SK-N-SH (cell line): ENCODE measurements around the gene LIAS. TPM values are rescaled to one million over a fixed set of nuclear protein-coding genes. Genes with fewer than 3 reads are reported as not detected.

Experiments
- CTCF ChIA-PET: fragments of 300-600, 350-600 bp; formaldehyde crosslinking; extraction: SDS; loops from one replicate; lab custom pipeline; 2021; lab: Yijun Ruan, JAX
- POLR2A ChIA-PET: fragments of 350-600 bp; sonication (Branson Sonifier 250); formaldehyde crosslinking; extraction: SDS; loops from one replicate; lab custom pipeline; 2020; ENCODE audit warnings: antibody characterized with exemption, inconsistent platforms; lab: Yijun Ruan, JAX
- DNase-seq: peaks from one replicate; pipeline ENCODE4 v3.0.0; 2012
- H2AFZ ChIP-seq: fragments of 200-600 bp; sonication (generic); 2 replicates; pipeline ENCODE4 v1.8.1; 2016; ENCODE audit warnings: antibody characterized with exemption, mild to moderate bottlenecking, low read depth
- H3F3A ChIP-seq: fragments of 200-600 bp; sonication (generic); replicated peaks from 2 replicates; pipeline ENCODE3; 2016; ENCODE audit warnings: antibody characterized with exemption, mild to moderate bottlenecking; ENCODE audit not compliant: insufficient read depth
- H3K27ac ChIP-seq, 2 experiments: fragments of 200-500 bp in 1 of 2; fragments of 200-600 bp in 1 of 2; sonication (Bioruptor generic) in 1 of 2; sonication (generic), shearing (Covaris generic) in 1 of 2; 2 replicates each; pipeline versions ENCODE4 v1.5.1 to v1.6.1; 2014 to 2016; ENCODE audit warnings: low read depth in 2 of 2, inconsistent platforms in 1 of 2, low read length in 1 of 2, mild to moderate bottlenecking in 1 of 2, mixed read lengths in 1 of 2
- H3K27me3 ChIP-seq: fragments of 200-600 bp; sonication (generic), shearing (Covaris generic); 2 replicates; pipeline ENCODE4 v1.6.1; 2016; ENCODE audit warnings: mixed run types; ENCODE audit not compliant: insufficient read depth
- H3K36me3 ChIP-seq, 2 experiments: fragments of 200-500 bp in 1 of 2; fragments of 200-600 bp in 1 of 2; sonication (Bioruptor generic) in 1 of 2; sonication (generic) in 1 of 2; replicated peaks in 1 of 2; 2 replicates each; pipeline versions ENCODE3 to v1.5.1; 2014 to 2016; ENCODE audit warnings: low read length in 1 of 2, mild to moderate bottlenecking in 1 of 2; ENCODE audit not compliant: insufficient read depth in 2 of 2, control insufficient read depth in 1 of 2
- H3K4me1 ChIP-seq, 2 experiments: fragments of 200-500 bp in 1 of 2; fragments of 200-600 bp in 1 of 2; sonication (Bioruptor generic) in 1 of 2; sonication (generic), shearing (Covaris generic) in 1 of 2; 2 replicates each; pipeline versions ENCODE4 v1.5.1 to v1.6.1; 2014 to 2016; ENCODE audit warnings: low read depth in 1 of 2, low read length in 1 of 2, mixed run types in 1 of 2; ENCODE audit not compliant: insufficient read depth in 2 of 2, control insufficient read depth in 1 of 2
- H3K4me2 ChIP-seq: fragments of 200-600 bp; sonication (generic), shearing (Covaris generic); 2 replicates; pipeline ENCODE4 v1.6.1; 2017; ENCODE audit warnings: mixed run types
- H3K4me3 ChIP-seq, 2 experiments: fragments of 200-500 bp in 1 of 2; fragments of 200-600 bp in 1 of 2; sonication (Bioruptor generic) in 1 of 2; sonication (generic), shearing (Covaris generic) in 1 of 2; 2 replicates each; pipeline versions ENCODE4 v1.5.1 to v1.8.1; 2014 to 2016; ENCODE audit warnings: low read depth in 2 of 2, inconsistent platforms in 1 of 2, low read length in 1 of 2, mild to moderate bottlenecking in 1 of 2, mixed read lengths in 1 of 2, moderate library complexity in 1 of 2
- H3K79me2 ChIP-seq: fragments of 200-600 bp; sonication (generic); 2 replicates; pipeline ENCODE4 v1.8.1; 2017; ENCODE audit warnings: mild to moderate bottlenecking; ENCODE audit not compliant: insufficient read depth
- H3K9ac ChIP-seq: fragments of 200-600 bp; sonication (generic); 2 replicates; pipeline ENCODE4 v1.6.1; 2017; ENCODE audit warnings: mixed run types
- H3K9me2 ChIP-seq: fragments of 200-600 bp; sonication (generic); 2 replicates; pipeline ENCODE4 v1.6.1; 2017; ENCODE audit warnings: mixed run types
- H3K9me3 ChIP-seq: fragments of 200-600 bp; sonication (generic); 2 replicates; pipeline ENCODE4 v1.6.1; 2017; ENCODE audit warnings: mixed run types, mild to moderate bottlenecking, moderate library complexity
- H4K20me1 ChIP-seq: fragments of 200-600 bp; sonication (generic); 2 replicates; pipeline ENCODE4 v1.6.1; 2017; ENCODE audit warnings: mild to moderate bottlenecking, mixed run types; ENCODE audit not compliant: insufficient read depth
- EZH2phosphoT487 ChIP-seq: fragments of 200-600 bp; sonication (generic); IDR thresholded peaks from 2 replicates; pipeline ENCODE4 v1.6.1; 2017; ENCODE audit warnings: low read depth, mixed run types, mild to moderate bottlenecking, antibody characterized with exemption, moderate library complexity, borderline replicate concordance
- FOXJ3 ChIP-seq: sonication (generic); formaldehyde crosslinking; IDR thresholded peaks from 2 replicates; pipeline ENCODE4 v1.5.1; 2020; ENCODE audit warnings: mild to moderate bottlenecking, missing genetic modification reagents
- GABPA ChIP-seq: IDR thresholded peaks from 2 replicates; pipeline ENCODE4 v1.4.0; 2012; ENCODE audit warnings: low read depth, mild to moderate bottlenecking
- RAD21 ChIP-seq: IDR thresholded peaks from 2 replicates; pipeline ENCODE4 v1.6.1; 2012; ENCODE audit warnings: mild to moderate bottlenecking, low read length
- REST ChIP-seq: IDR thresholded peaks from 2 replicates; pipeline ENCODE4 v1.6.1; 2012; ENCODE audit warnings: mild to moderate bottlenecking, low read depth, low read length, moderate library complexity
- RXRA ChIP-seq: IDR thresholded peaks from 2 replicates; pipeline ENCODE4 v1.4.0; 2012; ENCODE audit warnings: low read depth, mild to moderate bottlenecking, borderline replicate concordance
- SMC3 ChIP-seq: IDR thresholded peaks from 2 replicates; pipeline ENCODE4 v1.6.1; 2012; ENCODE audit warnings: low read depth, low read length, improper control_type of control experiment
- TEAD4 ChIP-seq: IDR thresholded peaks from 2 replicates; pipeline ENCODE4 v1.4.0; 2012; ENCODE audit warnings: mild to moderate bottlenecking, borderline replicate concordance; ENCODE audit not compliant: insufficient read depth
- USF1 ChIP-seq: IDR thresholded peaks from 2 replicates; pipeline ENCODE4 v1.4.0; 2012; ENCODE audit warnings: low read depth, borderline replicate concordance
- YY1 ChIP-seq: IDR thresholded peaks from 2 replicates; pipeline ENCODE4 v1.4.0; 2012; ENCODE audit warnings: low read depth, mild to moderate bottlenecking
- ZBTB33 ChIP-seq: IDR thresholded peaks from 2 replicates; pipeline ENCODE4 v1.4.0; 2012; ENCODE audit warnings: low read depth, borderline replicate concordance
- WGBS: methylation state at CpG from one replicate; pipeline ENCODE4 v1.1.6; 2017; ENCODE audit warnings: low lambda C conversion rate; 5-methylcytosine and 5-hydroxymethylcytosine counted together
- polyA plus RNA-seq, 3 experiments: library from polyadenylated mRNA; depleted of rRNA; stranded (reverse); fragments of >200 nt; gene quantifications; 2 replicates each; pipeline ENCODE4 v1.2.3, GENCODE V29; 2012
- TF ChIP-seq, protein P1 (sequence below): fragments of 200-600 bp; sonication (generic); IDR thresholded peaks from 2 replicates; pipeline ENCODE4 v1.6.1; 2017; ENCODE audit warnings: antibody characterized with exemption, mild to moderate bottlenecking, moderate library complexity

Gene LIAS
- polyA plus RNA-seq, 1 of the 3 experiments (the other 2 are of a cell fraction): 9.2 TPM

- Histone ChIP-seq H3K36me3 (peaks cover 79% of the 10 kb centered on the region in 2 experiments), H3K27ac (no peak overlapping the region)
- DNase-seq: no peak
- TF ChIP-seq TEAD4: no peak
- no peak for TF ChIP-seq EZH2phosphoT487
- TF ChIP-seq GABPA: no peak
- TF ChIP-seq REST: no peak
- TF ChIP-seq FOXJ3 (CRISPR knock-in tag): no peak
- TF ChIP-seq, protein P1, sequence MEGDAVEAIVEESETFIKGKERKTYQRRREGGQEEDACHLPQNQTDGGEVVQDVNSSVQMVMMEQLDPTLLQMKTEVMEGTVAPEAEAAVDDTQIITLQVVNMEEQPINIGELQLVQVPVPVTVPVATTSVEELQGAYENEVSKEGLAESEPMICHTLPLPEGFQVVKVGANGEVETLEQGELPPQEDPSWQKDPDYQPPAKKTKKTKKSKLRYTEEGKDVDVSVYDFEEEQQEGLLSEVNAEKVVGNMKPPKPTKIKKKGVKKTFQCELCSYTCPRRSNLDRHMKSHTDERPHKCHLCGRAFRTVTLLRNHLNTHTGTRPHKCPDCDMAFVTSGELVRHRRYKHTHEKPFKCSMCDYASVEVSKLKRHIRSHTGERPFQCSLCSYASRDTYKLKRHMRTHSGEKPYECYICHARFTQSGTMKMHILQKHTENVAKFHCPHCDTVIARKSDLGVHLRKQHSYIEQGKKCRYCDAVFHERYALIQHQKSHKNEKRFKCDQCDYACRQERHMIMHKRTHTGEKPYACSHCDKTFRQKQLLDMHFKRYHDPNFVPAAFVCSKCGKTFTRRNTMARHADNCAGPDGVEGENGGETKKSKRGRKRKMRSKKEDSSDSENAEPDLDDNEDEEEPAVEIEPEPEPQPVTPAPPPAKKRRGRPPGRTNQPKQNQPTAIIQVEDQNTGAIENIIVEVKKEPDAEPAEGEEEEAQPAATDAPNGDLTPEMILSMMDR: no peak
- no peak for TF ChIP-seq SMC3
- no peak for TF ChIP-seq USF1
- TF ChIP-seq YY1: no peak
- TF ChIP-seq RXRA: no peak
- TF ChIP-seq ZBTB33: no peak
- no peak for TF ChIP-seq RAD21
- TF ChIP-seq, all 33 proteins: peak for 0
- ChIA-PET POLR2A (no interaction called here), CTCF (interaction anchor here (1.5 kb wide), 1 partner anchor 16 kb away, joined by 5 read pairs; no protein-coding TSS in a partner anchor)
- Histone ChIP-seq H2AFZ (no peak overlapping the region), H3K27me3 (no peaks in the 10 kb centered on the region), H3F3A (peaks cover 81% of the 10 kb centered on the region), H3K4me1 (peaks cover 11 to 12% of the 10 kb centered on the region in 2 experiments; a peak in 3 of 4 replicates), H3K4me3 (no peak overlapping the region), H3K4me2 (no peak overlapping the region), H3K9me2 (no peaks in the 10 kb centered on the region), H4K20me1 (peaks cover 53% of the 10 kb centered on the region), H3K79me2 (peaks cover 42% of the 10 kb centered on the region), H3K9ac (no peak overlapping the region), H3K9me3 (no peaks in the 10 kb centered on the region)
- 32% methylated on average over 2 of the region's 2 CpGs for WGBS
Measured at GRCh38 chr4:39453738-39454137, 5.1 kb upstream of the LIAS start.
